Stimulated activated naive CD4-positive, alpha-beta T cell treated with Interleukin-2 at 50 U/mL for 16 hours (primary cell): ENCODE results near the gene MLXIP.
"Not testable (repeated sequence)": the region's sequence is repeated elsewhere in the genome, so short reads cannot be mapped to it uniquely, and the experiment has no call there.

Experiments used
- DNase-seq: peaks from one replicate; lab custom pipeline; 2025; lab: John Stamatoyannopoulos, UW

MLXIP gene

GRCh38 chr12:122054842-122055520 is 23.6 kb upstream of the MLXIP start:
- DNase-seq: no peak

GRCh38 chr12:122056406-122056805 is 22.1 kb upstream of the MLXIP start:
- not testable (repeated sequence) for DNase-seq

DNA sequence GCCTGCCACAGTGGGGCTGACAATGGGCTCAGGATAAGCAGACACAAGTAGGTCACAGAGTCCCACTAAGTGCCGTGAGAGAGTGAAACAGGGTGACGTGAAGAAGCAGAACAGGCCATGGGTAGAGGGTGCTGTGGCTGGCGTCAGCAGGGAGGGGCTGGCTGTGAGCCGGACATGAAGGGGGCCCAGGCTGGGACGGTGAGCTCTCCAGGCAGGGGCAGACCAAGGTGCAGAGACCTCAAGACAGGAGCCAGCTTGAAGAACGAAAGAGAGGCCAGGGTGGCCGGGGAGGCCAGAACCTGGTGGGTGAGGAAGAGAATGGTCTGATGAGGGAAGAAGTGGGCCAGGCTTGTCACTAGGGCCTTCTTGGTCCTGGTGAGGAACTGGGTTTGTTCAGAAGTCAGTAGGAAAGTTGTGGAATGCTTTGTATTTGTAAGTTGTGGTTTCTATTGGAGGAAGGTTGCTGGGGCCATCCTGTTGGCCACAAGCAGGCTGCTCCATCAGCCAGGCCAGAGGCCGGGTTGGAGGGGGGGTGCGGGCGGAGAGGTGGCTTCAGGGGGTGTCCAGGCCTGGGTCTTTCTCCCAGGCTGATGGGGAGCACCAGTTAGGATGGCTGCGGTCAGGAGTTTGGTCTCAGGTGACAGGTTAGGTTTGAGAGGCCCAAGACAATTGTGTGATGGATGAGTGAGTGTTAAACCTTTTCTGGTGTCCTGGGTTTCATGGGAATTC is 21.4 kb upstream of the MLXIP start:
- no peak for DNase-seq

DNA sequence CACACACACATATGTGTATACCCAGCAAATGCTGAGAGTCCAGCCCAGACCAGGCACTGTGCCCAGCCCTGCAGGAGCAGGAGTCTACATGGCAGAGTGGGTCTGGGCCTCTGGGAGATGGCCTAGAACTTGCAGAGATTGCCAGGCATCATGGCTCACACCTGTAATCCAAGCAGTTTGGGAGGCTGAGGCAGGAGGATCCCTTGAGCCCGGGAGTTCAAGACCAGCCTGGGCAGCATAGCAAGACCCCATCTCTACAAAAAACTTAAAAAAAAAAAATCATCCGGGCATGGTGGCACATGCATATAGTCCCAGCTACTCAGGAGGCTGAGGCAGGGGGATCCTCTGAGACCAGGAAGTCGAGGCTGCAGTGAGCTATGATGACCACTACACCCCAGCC is 20.8 kb upstream of the MLXIP start:
- no peak for DNase-seq

DNA sequence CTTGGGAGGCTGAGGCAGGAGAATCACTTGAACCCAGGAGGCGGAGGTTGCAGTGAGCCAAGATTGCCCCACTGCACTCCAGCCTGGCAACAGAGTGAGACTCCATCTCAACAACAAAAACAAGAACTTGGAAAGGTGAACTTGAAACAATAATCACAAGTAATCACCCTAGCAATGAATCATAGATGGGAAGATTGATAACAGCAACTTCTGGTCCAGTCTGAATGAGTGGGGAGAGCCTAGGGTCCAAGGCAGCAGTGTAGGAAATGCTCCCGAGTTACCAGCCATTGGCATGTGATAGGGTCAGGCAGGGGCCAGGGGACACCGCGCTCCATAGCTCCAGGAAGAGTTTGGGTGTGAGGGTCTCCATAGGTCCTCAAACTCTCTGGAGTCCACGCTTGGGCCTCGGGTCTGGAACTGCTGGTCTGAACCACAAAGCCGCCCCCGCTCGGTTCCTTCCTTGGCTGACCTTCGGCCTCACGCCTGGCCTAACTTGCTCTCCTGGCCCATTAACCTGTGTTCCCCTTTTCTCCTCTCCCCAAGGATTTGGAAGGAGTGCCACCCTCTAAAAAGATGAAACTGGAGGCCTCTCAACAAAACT is 19.9 kb upstream of the MLXIP start:
- DNase-seq: no peak

GRCh38 chr12:122059203-122059960 is 19.2 kb upstream of the MLXIP start:
- no peak for DNase-seq

DNA sequence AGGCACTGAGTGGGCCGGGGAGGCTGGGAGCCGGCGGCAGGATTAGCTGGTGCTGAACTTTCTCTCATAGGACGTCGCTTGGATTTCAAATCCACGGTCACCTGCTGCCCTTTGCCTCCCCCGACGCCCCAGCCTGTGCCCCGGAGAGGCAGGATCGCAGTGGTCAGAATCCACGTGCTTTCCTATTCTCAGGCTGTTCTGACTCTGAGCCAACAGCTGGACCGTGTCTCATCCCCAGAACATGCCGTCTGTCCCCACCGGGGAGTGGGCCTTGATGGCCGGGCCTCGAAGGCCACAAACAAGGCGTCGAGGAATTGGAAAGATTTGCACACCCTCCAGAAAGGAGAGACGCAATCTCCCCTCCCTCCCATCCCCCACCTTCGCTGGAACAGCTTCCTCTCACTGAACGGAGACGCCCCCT is 18.5 kb upstream of the MLXIP start:
- DNase-seq: no peak

GRCh38 chr12:122061253-122061652 is 17.3 kb upstream of the MLXIP start:
- no peak for DNase-seq

GRCh38 chr12:122062832-122063693 is 15.5 kb upstream of the MLXIP start:
- no peak for DNase-seq

GRCh38 chr12:122063694-122064024 is 14.9 kb upstream of the MLXIP start:
- DNase-seq: no peak

DNA sequence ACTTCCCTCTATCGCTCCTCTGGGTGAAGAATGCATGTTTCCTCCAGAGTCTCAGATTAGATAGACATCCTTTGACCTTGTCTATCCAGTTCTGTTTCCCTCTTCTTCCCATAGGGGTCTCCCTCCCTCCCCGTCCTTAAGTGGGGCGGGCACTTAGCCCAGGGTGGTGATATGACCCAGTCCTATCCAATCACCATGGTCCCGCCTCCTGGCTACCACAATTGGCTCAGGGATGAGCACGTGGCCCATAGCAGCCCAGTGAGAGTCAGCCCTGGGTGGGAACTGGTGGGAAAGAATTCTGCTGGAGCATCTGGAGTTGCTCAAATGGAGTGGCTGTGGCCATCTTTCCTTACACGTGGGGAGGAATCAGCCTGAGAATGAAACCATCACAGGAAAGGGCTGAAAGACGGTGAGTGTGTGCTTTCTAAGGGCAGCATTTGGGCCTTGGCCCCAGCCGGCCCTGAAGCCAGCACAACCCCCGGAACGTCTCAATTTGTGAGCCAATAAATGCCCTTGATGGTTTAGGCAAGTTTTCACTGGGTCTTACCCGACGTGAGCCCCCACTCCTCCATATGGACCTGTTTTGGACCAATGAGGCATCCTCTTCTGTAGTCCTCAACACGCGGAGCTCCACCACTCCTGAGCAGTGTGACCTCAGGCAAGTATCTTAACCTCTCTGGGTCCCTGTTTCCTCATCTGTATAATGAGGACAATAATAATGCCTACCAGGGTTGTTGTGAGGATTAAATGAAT is 14.4 kb upstream of the MLXIP start:
- DNase-seq: no peak

- no peak for DNase-seq
These were observed 13.6 kb upstream of the MLXIP start for GRCh38 chr12:122064780-122065588.

DNA sequence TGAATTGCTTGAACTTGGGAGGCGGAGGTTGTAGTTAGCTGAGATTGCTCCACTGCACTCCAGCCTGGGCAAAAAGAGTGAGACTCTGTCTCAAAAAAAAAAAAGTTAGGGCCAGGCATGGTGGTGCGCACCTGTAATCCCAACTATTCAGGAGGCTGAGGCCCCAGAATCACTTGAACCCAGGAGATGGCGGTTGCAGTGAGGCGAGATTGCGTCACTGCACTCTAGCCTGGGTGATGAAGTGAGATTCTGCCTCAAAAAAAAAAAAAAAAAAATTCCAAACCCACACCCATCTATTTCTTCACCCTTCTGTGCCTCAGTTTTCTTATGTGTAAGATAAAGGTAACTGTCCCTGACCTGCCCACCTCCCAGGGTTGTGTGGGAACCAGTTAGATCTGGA is 11.0 kb upstream of the MLXIP start:
- no peak for DNase-seq

- DNase-seq: no peak
These were observed 10.6 kb upstream of the MLXIP start for GRCh38 chr12:122067966-122068365.

GRCh38 chr12:122072031-122072970 is 6.3 kb upstream of the MLXIP start:
- DNase-seq: no peak

DNA sequence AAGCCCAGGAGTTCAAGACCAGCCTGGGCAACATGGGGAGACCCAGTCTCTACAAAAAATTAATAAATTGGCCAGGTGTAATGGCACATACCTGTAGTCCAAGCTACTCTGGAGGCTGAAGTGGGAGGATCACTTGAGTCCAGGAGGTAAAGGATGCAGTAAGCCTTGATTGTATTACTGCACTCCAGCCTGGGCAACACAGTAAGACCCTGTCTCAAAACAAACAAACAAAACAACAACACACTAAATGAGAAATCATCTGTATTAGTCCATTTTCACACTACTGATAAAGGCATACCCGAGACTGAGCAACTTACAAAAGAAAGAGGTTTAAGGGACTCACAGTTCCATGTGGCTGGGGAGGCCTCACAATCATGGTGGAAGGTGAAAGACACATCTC is 4.7 kb upstream of the MLXIP start:
- DNase-seq: no peak

DNA sequence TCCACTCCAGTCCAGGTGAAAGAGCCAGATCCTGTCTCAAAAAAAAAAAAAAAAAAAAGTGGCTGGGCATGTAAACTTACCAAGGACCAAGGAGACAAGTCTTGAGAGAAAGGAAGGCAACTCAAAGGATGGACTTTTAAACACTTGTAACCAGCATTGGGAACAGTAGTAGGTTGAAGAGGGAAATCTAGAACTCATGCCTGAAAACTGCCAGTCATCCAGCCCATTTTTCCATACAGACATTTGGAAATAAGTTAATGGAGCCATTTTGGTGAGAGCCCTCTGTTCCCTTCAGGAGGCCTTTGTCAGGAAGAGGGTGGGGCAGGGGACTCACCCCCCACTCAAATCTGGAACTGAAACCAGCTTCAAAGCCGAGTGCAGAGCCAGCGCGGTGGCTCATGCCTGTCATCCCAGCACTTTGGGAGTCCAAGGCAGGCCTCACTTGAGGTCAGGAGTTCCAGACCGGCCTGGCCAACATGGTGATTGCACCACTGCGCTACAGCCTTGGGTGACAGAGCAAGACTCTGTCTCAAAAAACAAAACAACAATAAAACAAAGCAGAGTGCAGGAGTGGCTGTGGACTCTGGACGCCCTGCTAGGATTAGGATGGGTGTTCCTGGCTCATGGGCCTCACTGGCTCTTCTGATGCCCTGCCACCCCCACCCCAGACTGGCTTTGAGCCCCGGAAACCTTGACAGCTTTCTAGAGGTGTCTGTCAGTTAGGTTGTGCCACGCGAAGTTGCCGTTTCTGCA is 1.6 kb upstream of the MLXIP start:
- no peak for DNase-seq

DNA sequence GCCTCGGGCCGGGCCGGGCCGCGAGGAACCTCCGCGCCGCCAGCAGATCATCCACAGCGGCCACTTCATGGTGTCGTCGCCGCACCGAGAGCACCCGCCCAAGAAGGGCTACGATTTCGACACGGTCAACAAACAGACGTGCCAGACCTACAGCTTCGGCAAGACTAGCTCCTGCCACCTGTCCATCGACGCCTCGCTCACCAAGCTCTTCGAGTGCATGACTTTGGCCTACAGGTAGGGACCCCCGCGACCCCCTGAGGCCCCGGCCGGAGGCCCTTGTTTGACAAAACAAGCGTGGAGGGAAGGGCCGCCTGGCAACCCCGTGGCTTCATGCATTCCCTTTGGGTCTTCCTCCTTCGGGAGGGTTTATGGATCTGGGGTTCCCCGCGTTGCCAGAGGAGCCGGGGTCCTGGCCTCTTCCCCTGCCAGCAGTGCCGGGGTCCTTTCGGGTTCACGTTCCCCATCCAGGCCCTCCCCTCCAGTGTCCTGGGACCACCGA is 526 bp downstream of the MLXIP start:
- DNase-seq: no peak
